ENCODE measurements around the gene PADI2.

DNA sequence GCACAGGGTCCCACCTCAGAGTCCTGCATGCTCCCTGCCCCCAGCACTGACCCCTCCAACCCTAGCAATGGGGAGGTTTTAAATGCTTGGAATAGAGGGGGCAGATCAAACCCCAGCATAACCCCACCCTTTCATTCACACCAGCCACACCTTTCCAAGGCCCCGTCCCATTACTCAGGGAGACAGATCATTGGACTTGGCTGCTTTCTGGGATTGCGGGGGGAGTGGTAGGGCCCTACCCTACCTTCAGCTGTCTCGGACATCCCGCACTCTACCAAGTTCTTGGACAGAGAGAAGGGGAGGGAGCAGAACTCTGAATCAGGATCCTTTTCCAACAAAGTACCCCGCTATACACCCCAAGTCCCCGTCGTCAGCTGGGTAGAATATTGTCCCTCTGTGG is 983 bp downstream of the PADI2 start:
- no peak for TF ChIP-seq CTCF (IDR thresholded peaks at IDR 0.05)
- no peak for TF ChIP-seq EZH2 (IDR thresholded peaks at IDR 0.05; ENCODE audit: borderline replicate concordance, insufficient read depth, low read depth, low read length, poor library complexity, severe bottlenecking)

Measured in B cell (primary cell).